Mesendoderm (in vitro differentiated cells): ENCODE results near the gene AQP5.

Source experiments
- DNase-seq: peaks from one replicate; pipeline ENCODE4 v3.0.0; 2013
- H2AK5ac ChIP-seq: 2 replicates; pipeline ENCODE4 v1.6.1; 2013; ENCODE audit warnings: low read length, inconsistent platforms
- H2BK120ac ChIP-seq: 2 replicates; pipeline ENCODE4 v1.6.1; 2013; ENCODE audit warnings: low read depth, mild to moderate bottlenecking, low read length, moderate library complexity, mixed read lengths
- H2BK15ac ChIP-seq: replicated peaks from 2 replicates; pipeline ENCODE4 v1.6.1; 2013; ENCODE audit warnings: low read depth, mild to moderate bottlenecking, moderate library complexity
- H2BK5ac ChIP-seq: 2 replicates; pipeline ENCODE4 v1.6.1; 2013; ENCODE audit warnings: low read length, inconsistent platforms
- H3K18ac ChIP-seq: 2 replicates; pipeline ENCODE4 v1.6.1; 2013; ENCODE audit warnings: mild to moderate bottlenecking, low read length, mixed read lengths
- H3K23ac ChIP-seq: one replicate; pipeline ENCODE4 v1.6.1; 2013; ENCODE audit warnings: low read length
- H3K27ac ChIP-seq: 2 replicates; pipeline ENCODE4 v1.5.1; 2013; ENCODE audit warnings: low read depth, mild to moderate bottlenecking, inconsistent platforms, low read length, moderate library complexity
- H3K27me3 ChIP-seq: 2 replicates; pipeline ENCODE4 v1.6.1; 2013; ENCODE audit warnings: low read length, control low read depth, mild to moderate bottlenecking, inconsistent platforms; ENCODE audit not compliant: insufficient read depth, poor library complexity
- H3K36me3 ChIP-seq: 2 replicates; pipeline ENCODE4 v1.6.1; 2013; ENCODE audit warnings: low read length, inconsistent platforms; ENCODE audit not compliant: control insufficient read depth, insufficient read depth
- H3K4ac ChIP-seq: one replicate; pipeline ENCODE4 v1.6.1; 2013; ENCODE audit warnings: low read depth, mild to moderate bottlenecking, low read length, moderate library complexity
- H3K4me1 ChIP-seq: 2 replicates; pipeline ENCODE4 v1.6.1; 2013; ENCODE audit warnings: low read depth, low read length, inconsistent platforms; ENCODE audit not compliant: control insufficient read depth
- H3K4me2 ChIP-seq: 2 replicates; pipeline ENCODE4 v1.6.1; 2013; ENCODE audit warnings: low read length
- H3K4me3 ChIP-seq: 2 replicates; pipeline ENCODE4 v1.5.1; 2013; ENCODE audit warnings: mild to moderate bottlenecking, low read length
- H3K56ac ChIP-seq: one replicate; pipeline ENCODE4 v1.6.1; 2013; ENCODE audit warnings: low read length
- H3K79me1 ChIP-seq: 2 replicates; pipeline ENCODE4 v1.6.1; 2013; ENCODE audit warnings: low read length, inconsistent platforms
- H3K79me2 ChIP-seq: 2 replicates; pipeline ENCODE4 v1.6.1; 2013; ENCODE audit warnings: mild to moderate bottlenecking, low read length; ENCODE audit not compliant: control insufficient read depth, insufficient read depth
- H3K9ac ChIP-seq: 2 replicates; pipeline ENCODE4 v1.6.1; 2013; ENCODE audit warnings: low read length, inconsistent platforms
- H4K5ac ChIP-seq: one replicate; pipeline ENCODE4 v1.6.1; 2013; ENCODE audit warnings: low read length
- H4K8ac ChIP-seq: one replicate; pipeline ENCODE4 v1.6.1; 2013; ENCODE audit warnings: low read depth, mild to moderate bottlenecking, control low read depth, low read length, moderate library complexity
- WGBS: extraction: QIAGEN DNeasy Blood & Tissue Kit; methylation state at CpG from one replicate; pipeline ENCODE4 v1.1.7; 2013; ENCODE audit warnings: low lambda C conversion rate, missing lambda C conversion rate; ENCODE audit not compliant: insufficient coverage; ENCODE audit errors: extremely low coverage; 5-methylcytosine and 5-hydroxymethylcytosine counted together

Gene AQP5

GRCh38 chr12:49934505-49934904 is 27.2 kb upstream of the AQP5 start:
- Histone ChIP-seq H3K9ac (no peak overlapping the region), H3K4me2 (no peak overlapping the region), H3K18ac (no peak overlapping the region), H3K79me2 (no peaks in the 10 kb centered on the region), H3K4me1 (no peaks in the 10 kb centered on the region), H3K27ac (no peak overlapping the region), H3K23ac (no peak overlapping the region), H3K36me3 (no peaks in the 10 kb centered on the region), H3K4me3 (no peak overlapping the region), H4K8ac (no peak overlapping the region), H2BK15ac (no peak overlapping the region), H4K5ac (no peak overlapping the region), H2BK5ac (no peak overlapping the region), H3K4ac (no peak overlapping the region), H3K56ac (no peak overlapping the region), H2AK5ac (no peak overlapping the region), H3K79me1 (no peaks in the 10 kb centered on the region), H2BK120ac (no peak overlapping the region), H3K27me3 (no peaks in the 10 kb centered on the region)
- no peak for DNase-seq
- WGBS = no CpG with 5 or more reads among the region's 3 CpGs

DNA sequence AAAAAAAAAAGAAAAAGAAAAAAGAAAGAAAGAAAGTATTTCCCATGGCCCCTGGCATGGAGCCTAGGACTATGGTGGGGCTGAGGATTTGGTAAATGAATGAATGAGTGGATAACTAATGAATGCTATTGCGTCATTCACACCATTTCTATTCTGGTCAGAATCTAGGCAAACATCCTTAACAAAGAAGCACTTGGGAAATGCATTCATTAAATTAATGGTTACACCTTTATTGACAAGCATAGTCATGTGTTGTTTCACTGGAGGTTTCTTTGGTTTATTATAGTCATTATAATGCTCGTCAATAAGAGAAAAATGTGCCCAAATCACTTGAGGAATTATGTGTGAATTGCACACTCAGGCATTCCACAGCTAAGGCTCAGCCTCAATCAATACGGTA is 24.7 kb upstream of the AQP5 start:
- Histone ChIP-seq H3K4me3 (no peak overlapping the region), H3K18ac (no peak overlapping the region), H4K5ac (no peak overlapping the region), H3K79me1 (no peaks in the 10 kb centered on the region), H3K9ac (no peak overlapping the region), H2BK120ac (no peak overlapping the region), H3K56ac (no peak overlapping the region), H3K4me1 (no peaks in the 10 kb centered on the region), H3K4me2 (no peak overlapping the region), H3K79me2 (no peaks in the 10 kb centered on the region), H3K23ac (no peak overlapping the region), H2AK5ac (no peak overlapping the region), H3K36me3 (no peaks in the 10 kb centered on the region), H3K4ac (no peak overlapping the region), H2BK5ac (no peak overlapping the region), H4K8ac (no peak overlapping the region), H3K27me3 (no peaks in the 10 kb centered on the region), H3K27ac (no peak overlapping the region), H2BK15ac (no peak overlapping the region)
- WGBS = no CpG with 5 or more reads among the region's 3 CpGs
- DNase-seq = no peak

GRCh38 chr12:49937639-49938300 is 23.9 kb upstream of the AQP5 start:
- H3K18ac ChIP-seq = no peak overlapping the region
- H3K4me2 ChIP-seq = no peak overlapping the region
- no peaks in the 10 kb centered on the region for H3K27me3 ChIP-seq
- H3K4me1 ChIP-seq = no peaks in the 10 kb centered on the region
- H2AK5ac ChIP-seq = no peak overlapping the region
- no peak overlapping the region for H3K4ac ChIP-seq
- no CpG with 5 or more reads among the region's 8 CpGs for WGBS
- no peak overlapping the region for H2BK5ac ChIP-seq
- H2BK120ac ChIP-seq = no peak overlapping the region
- no peak overlapping the region for H3K27ac ChIP-seq
- no peak overlapping the region for H3K56ac ChIP-seq
- no peak overlapping the region for H3K4me3 ChIP-seq
- no peak overlapping the region for H3K23ac ChIP-seq
- H3K79me1 ChIP-seq = no peaks in the 10 kb centered on the region
- no peak overlapping the region for H4K5ac ChIP-seq
- no peak overlapping the region for H3K9ac ChIP-seq
- H2BK15ac ChIP-seq = no peak overlapping the region
- no peak for DNase-seq
- no peaks in the 10 kb centered on the region for H3K79me2 ChIP-seq
- H3K36me3 ChIP-seq = no peaks in the 10 kb centered on the region
- no peak overlapping the region for H4K8ac ChIP-seq

GRCh38 chr12:49939307-49939706 is 22.4 kb upstream of the AQP5 start:
- Histone ChIP-seq H3K4me3 (no peak overlapping the region), H3K27ac (no peak overlapping the region), H2BK15ac (no peak overlapping the region), H3K23ac (no peak overlapping the region), H3K79me2 (no peaks in the 10 kb centered on the region), H4K8ac (no peak overlapping the region), H3K4me1 (no peaks in the 10 kb centered on the region), H3K4me2 (no peak overlapping the region), H4K5ac (no peak overlapping the region), H3K36me3 (no peaks in the 10 kb centered on the region), H3K27me3 (no peaks in the 10 kb centered on the region), H2BK5ac (no peak overlapping the region), H3K79me1 (no peaks in the 10 kb centered on the region), H3K4ac (no peak overlapping the region), H3K18ac (no peak overlapping the region), H2BK120ac (no peak overlapping the region), H3K56ac (no peak overlapping the region), H3K9ac (no peak overlapping the region), H2AK5ac (no peak overlapping the region)
- DNase-seq = no peak

GRCh38 chr12:49939707-49940106 is 22.0 kb upstream of the AQP5 start:
- H3K79me2 ChIP-seq = no peaks in the 10 kb centered on the region
- no peak overlapping the region for H3K23ac ChIP-seq
- H3K4me2 ChIP-seq = no peak overlapping the region
- no peak overlapping the region for H2BK5ac ChIP-seq
- H3K9ac ChIP-seq = no peak overlapping the region
- H3K18ac ChIP-seq = no peak overlapping the region
- H3K27ac ChIP-seq = no peak overlapping the region
- no peaks in the 10 kb centered on the region for H3K36me3 ChIP-seq
- H3K4me1 ChIP-seq = no peaks in the 10 kb centered on the region
- no peak overlapping the region for H3K4ac ChIP-seq
- H2BK15ac ChIP-seq = no peak overlapping the region
- WGBS = no CpG with 5 or more reads among the region's 1 CpG
- H3K79me1 ChIP-seq = no peaks in the 10 kb centered on the region
- H3K4me3 ChIP-seq = no peak overlapping the region
- H4K8ac ChIP-seq = no peak overlapping the region
- no peak overlapping the region for H2AK5ac ChIP-seq
- H2BK120ac ChIP-seq = no peak overlapping the region
- H4K5ac ChIP-seq = no peak overlapping the region
- no peaks in the 10 kb centered on the region for H3K27me3 ChIP-seq
- H3K56ac ChIP-seq = no peak overlapping the region
- DNase-seq = no peak
